ENCODE measurements around the gene ZNF555. TPM values are rescaled to one million over a fixed set of nuclear protein-coding genes. Genes with fewer than 3 reads are reported as not detected.

ZNF555 gene
- total and polyA plus RNA-seq, 2 experiments from 2014 or later = 2.7 to 7.4 TPM

DNA sequence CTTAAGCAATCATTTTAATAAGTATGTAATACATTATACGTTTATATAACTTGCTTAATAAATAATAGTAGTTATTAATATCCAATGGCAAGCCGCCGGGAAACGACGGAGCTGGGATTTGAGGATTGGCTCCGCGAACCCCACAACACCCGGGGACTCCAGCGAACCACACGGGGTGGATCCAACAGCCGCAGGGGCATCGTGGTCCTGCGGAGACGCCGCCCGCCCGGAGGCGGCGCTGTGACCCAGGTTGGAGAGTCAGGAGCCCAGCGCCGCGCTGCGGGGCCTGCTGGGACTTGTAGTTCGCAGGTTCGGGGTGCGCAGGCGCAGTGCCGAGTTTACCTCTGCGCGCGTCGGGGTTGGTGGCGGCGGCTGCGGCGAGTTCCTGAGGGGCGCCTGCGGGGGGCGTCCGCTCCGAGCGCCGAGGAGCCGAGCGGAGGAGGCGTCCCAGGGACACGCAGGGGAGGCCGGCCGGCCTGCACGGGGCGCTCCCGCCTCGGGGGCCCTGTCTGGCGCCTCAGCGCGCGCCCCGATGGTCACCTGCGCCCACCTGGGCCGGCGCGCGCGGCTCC is 21.6 kb upstream of the ZNF555 start, which contains the start of gene ZNF554:
TSS of gene ZNF554 (plus strand) at position 329 of the 572 bp plus-strand sequence. CDS start at position 533, 204 bp downstream.
- Histone ChIP-seq H3K4me2 (peak within 1 kb of the TSS; percentile 97), H2AFZ (peak within 1 kb of the TSS; percentile 73), H3K9me3 (ENCODE audit: low read depth) (no peaks in the 10 kb centered on the region), H3K4me1 (ENCODE audit: insufficient read depth) (peaks cover 4% of the 10 kb centered on the region), H3K9me2 (replicated peaks; ENCODE audit: insufficient read depth) (no peaks in the 10 kb centered on the region), H3K4me3 (peak within 1 kb of the TSS; percentile 60), H3K36me3 (replicated peaks; ENCODE audit: insufficient read depth, low read depth) (no peaks in the 10 kb centered on the region), H4K20me1 (ENCODE audit: insufficient read depth, poor library complexity, severe bottlenecking) (no peaks in the 10 kb centered on the region), H3K27ac (peak within 1 kb of the TSS; percentile 73), H3K27me3 (no peaks in the 10 kb centered on the region), H3K79me2 (peaks cover 22% of the 10 kb centered on the region)
- under 1% methylated on average over 46 of the region's 64 CpGs for WGBS (ENCODE audit: low lambda C conversion rate, missing lambda C conversion rate)
- TF ChIP-seq, protein P1, sequence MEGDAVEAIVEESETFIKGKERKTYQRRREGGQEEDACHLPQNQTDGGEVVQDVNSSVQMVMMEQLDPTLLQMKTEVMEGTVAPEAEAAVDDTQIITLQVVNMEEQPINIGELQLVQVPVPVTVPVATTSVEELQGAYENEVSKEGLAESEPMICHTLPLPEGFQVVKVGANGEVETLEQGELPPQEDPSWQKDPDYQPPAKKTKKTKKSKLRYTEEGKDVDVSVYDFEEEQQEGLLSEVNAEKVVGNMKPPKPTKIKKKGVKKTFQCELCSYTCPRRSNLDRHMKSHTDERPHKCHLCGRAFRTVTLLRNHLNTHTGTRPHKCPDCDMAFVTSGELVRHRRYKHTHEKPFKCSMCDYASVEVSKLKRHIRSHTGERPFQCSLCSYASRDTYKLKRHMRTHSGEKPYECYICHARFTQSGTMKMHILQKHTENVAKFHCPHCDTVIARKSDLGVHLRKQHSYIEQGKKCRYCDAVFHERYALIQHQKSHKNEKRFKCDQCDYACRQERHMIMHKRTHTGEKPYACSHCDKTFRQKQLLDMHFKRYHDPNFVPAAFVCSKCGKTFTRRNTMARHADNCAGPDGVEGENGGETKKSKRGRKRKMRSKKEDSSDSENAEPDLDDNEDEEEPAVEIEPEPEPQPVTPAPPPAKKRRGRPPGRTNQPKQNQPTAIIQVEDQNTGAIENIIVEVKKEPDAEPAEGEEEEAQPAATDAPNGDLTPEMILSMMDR (IDR thresholded peaks at IDR 0.05; ENCODE audit: poor library complexity) = peak; percentile 94
- no peak for TF ChIP-seq EZH2 (IDR thresholded peaks at IDR 0.05; ENCODE audit: borderline replicate concordance)
- peak; percentile 100 for DNase-seq (ENCODE audit: low spot score)

DNA sequence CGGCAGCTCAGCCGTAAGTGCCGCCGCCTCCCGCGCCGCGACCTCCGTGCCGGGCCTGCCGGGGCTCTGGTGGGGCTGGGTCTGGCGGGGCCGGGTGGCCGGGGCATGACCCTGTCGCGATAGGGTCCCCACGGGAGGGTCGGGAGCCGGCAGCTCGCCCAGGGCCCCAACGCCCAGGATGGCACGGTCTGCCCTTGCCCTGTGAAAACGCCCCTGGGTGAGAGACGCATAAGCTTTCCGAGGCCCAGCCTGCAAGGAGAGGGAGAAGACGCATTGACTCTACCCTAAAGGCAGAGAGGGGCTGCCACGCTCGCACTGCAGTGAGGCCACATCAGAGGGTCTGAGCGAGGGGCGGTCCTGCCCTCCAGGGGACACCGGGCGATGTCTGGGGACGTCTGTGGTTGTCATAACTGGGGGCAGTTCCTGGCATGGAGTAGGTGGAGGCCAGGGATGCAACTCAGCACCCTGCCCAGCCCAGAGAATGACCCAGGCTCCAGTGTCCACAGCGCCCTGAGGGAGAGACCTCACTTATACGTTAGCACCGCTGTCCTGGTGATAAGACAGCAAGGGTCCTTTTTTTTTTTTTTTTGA is 21.1 kb upstream of the ZNF555 start:
- Histone ChIP-seq H3K79me2 (peaks cover 22% of the 10 kb centered on the region), H3K9me2 (replicated peaks; ENCODE audit: insufficient read depth) (no peaks in the 10 kb centered on the region), H3K27ac (peak overlapping the region; percentile 73), H3K9me3 (ENCODE audit: low read depth) (no peaks in the 10 kb centered on the region), H3K27me3 (no peaks in the 10 kb centered on the region), H3K4me2 (peak overlapping the region; percentile 97), H3K4me3 (peak overlapping the region; percentile 60), H4K20me1 (ENCODE audit: insufficient read depth, poor library complexity, severe bottlenecking) (no peaks in the 10 kb centered on the region), H2AFZ (peak overlapping the region; percentile 73), H3K4me1 (ENCODE audit: insufficient read depth) (peaks cover 4% of the 10 kb centered on the region), H3K36me3 (replicated peaks; ENCODE audit: insufficient read depth, low read depth) (no peaks in the 10 kb centered on the region)
- TF ChIP-seq, protein P1 (IDR thresholded peaks at IDR 0.05; ENCODE audit: poor library complexity) = no peak
- TF ChIP-seq EZH2 (IDR thresholded peaks at IDR 0.05; ENCODE audit: borderline replicate concordance) = no peak
- DNase-seq (ENCODE audit: low spot score) = peak; percentile 35
- whole genome bisulfite sequencing (ENCODE audit: low lambda C conversion rate, missing lambda C conversion rate) = 2% methylated on average over 22 of the region's 36 CpGs

DNA sequence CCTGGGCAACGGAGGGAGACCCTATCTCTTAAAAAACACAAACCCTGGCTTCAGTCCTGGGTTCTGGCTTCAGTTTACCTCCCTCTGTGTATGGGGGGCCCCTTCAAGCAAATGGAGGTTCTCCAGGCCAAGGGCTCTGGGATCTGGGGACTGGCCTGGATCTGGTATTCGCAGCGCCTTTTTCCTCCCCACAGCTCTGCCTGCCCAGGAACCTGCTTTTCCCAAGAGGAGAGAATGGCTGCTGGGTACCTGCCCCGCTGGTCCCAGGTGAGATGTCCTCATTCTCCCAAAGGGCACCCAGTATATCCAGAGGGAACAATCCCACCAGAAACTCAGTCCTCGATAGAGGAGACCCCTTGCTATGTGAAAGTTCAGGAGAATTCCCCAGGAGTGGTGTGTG is 18.4 kb upstream of the ZNF555 start:
- H3K36me3 ChIP-seq (replicated peaks; ENCODE audit: insufficient read depth, low read depth) = no peaks in the 10 kb centered on the region
- no peaks in the 10 kb centered on the region for H3K9me2 ChIP-seq (replicated peaks; ENCODE audit: insufficient read depth)
- peaks cover 22% of the 10 kb centered on the region for H3K79me2 ChIP-seq
- 96% methylated on average over 5 of the region's 5 CpGs for WGBS (ENCODE audit: low lambda C conversion rate, missing lambda C conversion rate)
- peaks cover 4% of the 10 kb centered on the region for H3K4me1 ChIP-seq (ENCODE audit: insufficient read depth)
- H3K4me3 ChIP-seq = no peak overlapping the region
- no peaks in the 10 kb centered on the region for H4K20me1 ChIP-seq (ENCODE audit: insufficient read depth, poor library complexity, severe bottlenecking)
- TF ChIP-seq EZH2phosphoT487 (IDR thresholded peaks at IDR 0.05; ENCODE audit: low read depth, severe bottlenecking, unreplicated experiment) (no peak), EZH2 (IDR thresholded peaks at IDR 0.05; ENCODE audit: borderline replicate concordance) (no peak)
- TF ChIP-seq, protein P1 (IDR thresholded peaks at IDR 0.05; ENCODE audit: poor library complexity) = no peak
- H3K27me3 ChIP-seq = no peaks in the 10 kb centered on the region
- no peak overlapping the region for H2AFZ ChIP-seq
- no peak overlapping the region for H3K4me2 ChIP-seq
- H3K9me3 ChIP-seq (ENCODE audit: low read depth) = no peaks in the 10 kb centered on the region
- no peak for DNase-seq (ENCODE audit: low spot score)
- no peak overlapping the region for H3K27ac ChIP-seq

Data from hepatocyte (in vitro differentiated cells).